ENCODE measurements around the gene VPS4B.
"Not testable (repeated sequence)": the region's sequence is repeated elsewhere in the genome, so short reads cannot be mapped to it uniquely, and the experiment has no call there.

Gene VPS4B

GRCh38 chr18:63376538-63376937 is 45.7 kb downstream of the VPS4B start:
- Histone ChIP-seq H3K4me1 (ENCODE audit: control insufficient read depth, insufficient read depth, low read length) (no peaks in the 10 kb centered on the region), H3K36me3 (ENCODE audit: control insufficient read depth in 2 of 2, insufficient read depth in 2 of 2, low read length in 2 of 2) (no peaks in the 10 kb centered on the region)

GRCh38 chr18:63374540-63374939 is 47.7 kb downstream of the VPS4B start:
- no peaks in the 10 kb centered on the region for H3K27me3 ChIP-seq (ENCODE audit: control insufficient read depth in 1 of 2, insufficient read depth in 2 of 2, low read length in 2 of 2)
- H3K9me3 ChIP-seq (ENCODE audit: control insufficient read depth in 2 of 2, low read length in 2 of 2) = peaks cover 4 to 7% of the 10 kb centered on the region in 2 donors
- H3K4me3 ChIP-seq (ENCODE audit: low read length in 2 of 2) = no peak overlapping the region
- H3K27ac ChIP-seq (ENCODE audit: low read length) = no peak overlapping the region
- no peaks in the 10 kb centered on the region for H3K4me1 ChIP-seq (ENCODE audit: control insufficient read depth, insufficient read depth, low read length)
- no peak overlapping the region for H3K9ac ChIP-seq (ENCODE audit: low read length in 2 of 2)
- H3K36me3 ChIP-seq (ENCODE audit: control insufficient read depth in 2 of 2, insufficient read depth in 2 of 2, low read length in 2 of 2) = no peaks in the 10 kb centered on the region

More at GRCh38 chr18:63376538-63376937, 45.7 kb downstream of the VPS4B start:
- Histone ChIP-seq H3K27ac (ENCODE audit: low read length) (no peak overlapping the region), H3K4me3 (ENCODE audit: low read length in 2 of 2) (no peak overlapping the region), H3K9me3 (ENCODE audit: control insufficient read depth in 2 of 2, low read length in 2 of 2) (peaks cover 4 to 7% of the 10 kb centered on the region in 2 donors), H3K27me3 (ENCODE audit: control insufficient read depth in 1 of 2, insufficient read depth in 2 of 2, low read length in 2 of 2) (no peaks in the 10 kb centered on the region), H3K9ac (ENCODE audit: low read length in 2 of 2) (no peak overlapping the region)

- H3K4me1 ChIP-seq (ENCODE audit: control insufficient read depth, insufficient read depth, low read length) = no peaks in the 10 kb centered on the region
Measured at GRCh38 chr18:63373161-63373560, 49.1 kb downstream of the VPS4B start.

DNA sequence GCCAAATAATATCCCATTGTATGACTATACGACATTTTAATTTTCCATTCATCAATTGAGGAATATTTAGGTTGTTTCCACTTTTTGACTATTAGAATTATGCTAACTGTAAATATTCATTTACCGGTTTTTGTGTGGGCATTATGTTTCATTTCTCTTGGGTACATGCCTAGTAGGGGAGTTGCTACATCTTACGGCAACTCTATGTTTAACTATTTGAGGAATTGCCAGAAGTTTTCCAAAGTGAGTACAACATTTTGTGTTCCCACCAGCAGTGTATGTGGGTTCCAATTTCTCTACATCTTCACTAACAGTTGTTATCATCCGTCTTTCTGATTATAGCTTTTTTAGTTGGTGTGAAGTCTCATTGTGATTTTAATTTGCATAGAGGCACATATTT is 53.7 kb downstream of the VPS4B start:
- H3K36me3 ChIP-seq (ENCODE audit: control insufficient read depth in 2 of 2, insufficient read depth in 2 of 2, low read length in 2 of 2) = no peaks in the 10 kb centered on the region
- no peak overlapping the region for H3K9ac ChIP-seq (ENCODE audit: low read length in 2 of 2)
- no peak overlapping the region for H3K27ac ChIP-seq (ENCODE audit: low read length)
- no peaks in the 10 kb centered on the region for H3K9me3 ChIP-seq (ENCODE audit: control insufficient read depth in 2 of 2, low read length in 2 of 2)
- peaks cover 11% of the 10 kb centered on the region for H3K4me1 ChIP-seq (ENCODE audit: control insufficient read depth, insufficient read depth, low read length)
- H3K4me3 ChIP-seq (ENCODE audit: low read length in 2 of 2) = no peak overlapping the region
- H3K27me3 ChIP-seq (ENCODE audit: control insufficient read depth in 1 of 2, insufficient read depth in 2 of 2, low read length in 2 of 2) = no peaks in the 10 kb centered on the region

More at GRCh38 chr18:63373161-63373560, 49.1 kb downstream of the VPS4B start:
- Histone ChIP-seq H3K27ac (ENCODE audit: low read length) (no peak overlapping the region), H3K9me3 (ENCODE audit: control insufficient read depth in 2 of 2, low read length in 2 of 2) (peaks cover 4 to 7% of the 10 kb centered on the region in 2 donors), H3K27me3 (ENCODE audit: control insufficient read depth in 1 of 2, insufficient read depth in 2 of 2, low read length in 2 of 2) (no peaks in the 10 kb centered on the region), H3K4me3 (ENCODE audit: low read length in 2 of 2) (no peak overlapping the region), H3K9ac (ENCODE audit: low read length in 2 of 2) (no peak overlapping the region), H3K36me3 (ENCODE audit: control insufficient read depth in 2 of 2, insufficient read depth in 2 of 2, low read length in 2 of 2) (no peaks in the 10 kb centered on the region)

DNA sequence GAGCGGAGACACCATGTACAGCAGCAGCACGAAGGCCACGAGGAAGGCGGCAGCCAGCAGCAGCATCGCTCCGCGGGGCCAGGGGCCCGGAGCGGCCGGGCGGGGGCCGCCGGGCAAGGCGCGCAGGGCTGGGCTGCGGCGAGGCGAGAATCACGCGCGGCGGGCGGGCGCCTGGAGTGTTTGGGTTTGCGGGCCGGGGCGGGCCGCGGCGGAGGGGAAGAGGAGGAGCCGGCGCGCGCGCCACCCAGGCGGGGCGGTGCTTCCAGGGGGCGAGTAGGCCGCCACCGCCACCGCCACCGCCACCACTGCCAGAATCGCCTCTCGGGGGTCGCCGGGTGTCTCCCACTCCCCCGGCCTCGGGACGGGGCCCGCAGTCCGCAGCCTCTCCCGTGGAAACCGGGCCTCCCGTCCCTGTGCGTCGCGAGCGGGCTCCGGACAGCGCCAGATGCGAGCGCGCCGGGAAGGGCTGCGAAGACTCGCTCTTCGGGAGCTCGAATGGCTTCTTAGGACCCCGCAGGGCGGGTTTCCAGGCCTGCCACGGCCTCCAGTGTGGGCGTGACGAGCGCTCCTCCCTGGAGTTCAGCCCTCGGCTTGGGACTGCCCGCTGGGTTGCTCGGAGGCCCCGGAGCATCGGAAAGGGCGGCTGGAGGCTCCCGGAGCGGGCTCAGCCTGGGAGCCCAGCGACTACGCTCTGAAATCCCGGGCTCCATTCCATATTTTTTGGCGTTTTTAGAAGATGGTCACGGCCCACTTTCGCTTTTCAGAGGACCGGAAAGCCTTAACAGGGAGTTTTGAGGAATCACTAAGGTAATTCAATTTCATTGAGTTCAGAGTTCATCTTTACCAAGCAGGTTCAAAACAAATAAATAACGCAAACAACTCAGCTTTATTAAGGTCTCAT is 55.0 kb downstream of the VPS4B start, which contains the start of gene KDSR:
TSS of gene KDSR (minus strand) at position 154 of the 901 bp plus-strand sequence. CDS start at position 66, 88 bp downstream.
- H3K27me3 ChIP-seq (ENCODE audit: control insufficient read depth in 1 of 2, insufficient read depth in 2 of 2, low read length in 2 of 2) = no peaks in the 10 kb centered on the region
- H3K9ac ChIP-seq (ENCODE audit: low read length in 2 of 2) = peak within 1 kb of the TSS; percentile 84 to 87
- H3K4me3 ChIP-seq (ENCODE audit: low read length in 2 of 2) = peak within 1 kb of the TSS; percentile 86 to 94
- peaks cover under 1 to 2% of the 10 kb centered on the region in 2 donors for H3K36me3 ChIP-seq (ENCODE audit: control insufficient read depth in 2 of 2, insufficient read depth in 2 of 2, low read length in 2 of 2)
- peak within 1 kb of the TSS; percentile 85 for H3K27ac ChIP-seq (ENCODE audit: low read length)
- no peaks in the 10 kb centered on the region for H3K9me3 ChIP-seq (ENCODE audit: control insufficient read depth in 2 of 2, low read length in 2 of 2)
- peaks cover 11% of the 10 kb centered on the region for H3K4me1 ChIP-seq (ENCODE audit: control insufficient read depth, insufficient read depth, low read length)

- H3K9ac ChIP-seq (ENCODE audit: low read length in 2 of 2) = peak overlapping the region; percentile 72 to 80
- H3K36me3 ChIP-seq (ENCODE audit: control insufficient read depth in 2 of 2, insufficient read depth in 2 of 2, low read length in 2 of 2) = peaks cover 8% of the 10 kb centered on the region in 2 donors
- no peaks in the 10 kb centered on the region for H3K9me3 ChIP-seq (ENCODE audit: control insufficient read depth in 2 of 2, low read length in 2 of 2)
- peak overlapping the region; percentile 61 for H3K27ac ChIP-seq (ENCODE audit: low read length)
- peaks cover 11% of the 10 kb centered on the region for H3K4me1 ChIP-seq (ENCODE audit: control insufficient read depth, insufficient read depth, low read length)
- no peaks in the 10 kb centered on the region for H3K27me3 ChIP-seq (ENCODE audit: control insufficient read depth in 1 of 2, insufficient read depth in 2 of 2, low read length in 2 of 2)
- H3K4me3 ChIP-seq (ENCODE audit: low read length in 2 of 2) = peak overlapping the region; percentile 86 to 94
Measured at GRCh38 chr18:63366213-63367052, 55.8 kb downstream of the VPS4B start.

- peak overlapping the region; percentile 61 for H3K27ac ChIP-seq (ENCODE audit: low read length)
- no peaks in the 10 kb centered on the region for H3K27me3 ChIP-seq (ENCODE audit: control insufficient read depth in 1 of 2, insufficient read depth in 2 of 2, low read length in 2 of 2)
- no peaks in the 10 kb centered on the region for H3K9me3 ChIP-seq (ENCODE audit: control insufficient read depth in 2 of 2, low read length in 2 of 2)
- H3K4me1 ChIP-seq (ENCODE audit: control insufficient read depth, insufficient read depth, low read length) = peaks cover 11% of the 10 kb centered on the region
- H3K4me3 ChIP-seq (ENCODE audit: low read length in 2 of 2) = peak overlapping the region; percentile 86 to 94
- peak overlapping the region; percentile 72 to 80 for H3K9ac ChIP-seq (ENCODE audit: low read length in 2 of 2)
- H3K36me3 ChIP-seq (ENCODE audit: control insufficient read depth in 2 of 2, insufficient read depth in 2 of 2, low read length in 2 of 2) = peaks cover 8 to 11% of the 10 kb centered on the region in 2 donors
Measured at GRCh38 chr18:63365876-63366212, 56.4 kb downstream of the VPS4B start.

GRCh38 chr18:63363951-63364350 is 58.3 kb downstream of the VPS4B start:
- H3K36me3 ChIP-seq (ENCODE audit: control insufficient read depth in 2 of 2, insufficient read depth in 2 of 2, low read length in 2 of 2) = peaks cover 13 to 21% of the 10 kb centered on the region in 2 donors
- no peaks in the 10 kb centered on the region for H3K9me3 ChIP-seq (ENCODE audit: control insufficient read depth in 2 of 2, low read length in 2 of 2)
- no peak overlapping the region for H3K4me3 ChIP-seq (ENCODE audit: low read length in 2 of 2)
- H3K27ac ChIP-seq (ENCODE audit: low read length) = no peak overlapping the region
- peaks cover 11% of the 10 kb centered on the region for H3K4me1 ChIP-seq (ENCODE audit: control insufficient read depth, insufficient read depth, low read length)
- H3K27me3 ChIP-seq (ENCODE audit: control insufficient read depth in 1 of 2, insufficient read depth in 2 of 2, low read length in 2 of 2) = no peaks in the 10 kb centered on the region
- H3K9ac ChIP-seq (ENCODE audit: low read length in 2 of 2) = no peak overlapping the region

DNA sequence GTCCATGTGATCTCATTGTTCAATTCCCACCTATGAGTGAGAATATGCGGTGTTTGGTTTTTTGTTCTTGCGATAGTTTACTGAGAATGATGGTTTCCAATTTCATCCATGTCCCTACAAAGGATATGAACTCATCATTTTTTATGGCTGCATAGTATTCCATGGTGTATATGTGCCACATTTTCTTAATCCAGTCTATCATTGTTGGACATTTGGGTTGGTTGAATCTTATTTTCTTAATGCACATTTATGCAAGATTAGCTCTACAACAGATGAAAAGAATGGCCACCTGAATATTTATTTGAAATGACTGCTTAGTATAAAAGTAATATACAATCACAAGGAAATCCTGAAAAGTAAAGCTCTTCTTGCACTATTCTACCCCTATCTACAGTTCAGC is 58.9 kb downstream of the VPS4B start:
- not testable (repeated sequence) for H3K27ac ChIP-seq (ENCODE audit: low read length); H3K9me3 ChIP-seq (ENCODE audit: control insufficient read depth in 2 of 2, low read length in 2 of 2); H3K9ac ChIP-seq (ENCODE audit: low read length in 2 of 2); H3K4me3 ChIP-seq (ENCODE audit: low read length in 2 of 2); H3K27me3 ChIP-seq (ENCODE audit: control insufficient read depth in 1 of 2, insufficient read depth in 2 of 2, low read length in 2 of 2)
- Histone ChIP-seq H3K4me1 (ENCODE audit: control insufficient read depth, insufficient read depth, low read length) (peaks cover 11% of the 10 kb centered on the region), H3K36me3 (ENCODE audit: control insufficient read depth in 2 of 2, insufficient read depth in 2 of 2, low read length in 2 of 2) (peaks cover 13 to 21% of the 10 kb centered on the region in 2 donors)

DNA sequence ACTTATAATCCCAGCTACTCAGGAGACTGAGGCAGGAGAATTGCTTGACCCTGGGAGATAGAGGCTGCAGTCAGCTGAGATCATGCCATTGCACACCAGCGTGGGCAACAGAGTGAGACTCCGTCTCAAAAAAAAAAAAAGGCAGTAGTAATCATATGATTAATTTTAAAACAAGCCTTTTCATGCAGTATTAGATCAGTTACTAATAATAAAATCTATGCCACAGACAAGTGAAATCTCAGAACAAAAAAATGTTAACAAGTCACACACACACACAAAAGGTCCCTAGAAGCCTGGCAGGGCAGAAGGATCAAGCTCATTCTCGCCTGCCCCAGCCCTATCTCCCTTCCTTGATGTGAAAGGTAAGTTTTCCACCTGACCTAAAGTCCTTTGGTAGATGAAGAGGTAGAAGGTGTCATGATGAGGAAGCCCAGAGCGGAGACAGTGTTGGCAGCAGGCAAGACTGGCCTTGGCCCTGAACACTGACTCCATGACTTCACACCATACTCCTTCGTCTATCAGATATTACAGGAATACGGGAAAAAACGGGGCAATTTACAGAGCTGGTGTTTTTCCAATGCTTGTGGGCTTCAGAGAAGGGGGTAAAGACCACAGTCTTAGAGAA is 65.9 kb downstream of the VPS4B start:
- Histone ChIP-seq H3K27ac (ENCODE audit: low read length) (no peak overlapping the region), H3K36me3 (ENCODE audit: control insufficient read depth in 2 of 2, insufficient read depth in 2 of 2, low read length in 2 of 2) (peaks cover 34 to 44% of the 10 kb centered on the region in 2 donors), H3K4me3 (ENCODE audit: low read length in 2 of 2) (no peak overlapping the region), H3K27me3 (ENCODE audit: control insufficient read depth in 1 of 2, insufficient read depth in 2 of 2, low read length in 2 of 2) (no peaks in the 10 kb centered on the region), H3K9me3 (ENCODE audit: control insufficient read depth in 2 of 2, low read length in 2 of 2) (no peaks in the 10 kb centered on the region), H3K9ac (ENCODE audit: low read length in 2 of 2) (no peak overlapping the region), H3K4me1 (ENCODE audit: control insufficient read depth, insufficient read depth, low read length) (no peaks in the 10 kb centered on the region)
